ENCODE measurements around the gene TFF2.
A peak's percentile ranks its signal among the peaks of the same experiment; 100 is the strongest.

The TFF2 gene

DNA sequence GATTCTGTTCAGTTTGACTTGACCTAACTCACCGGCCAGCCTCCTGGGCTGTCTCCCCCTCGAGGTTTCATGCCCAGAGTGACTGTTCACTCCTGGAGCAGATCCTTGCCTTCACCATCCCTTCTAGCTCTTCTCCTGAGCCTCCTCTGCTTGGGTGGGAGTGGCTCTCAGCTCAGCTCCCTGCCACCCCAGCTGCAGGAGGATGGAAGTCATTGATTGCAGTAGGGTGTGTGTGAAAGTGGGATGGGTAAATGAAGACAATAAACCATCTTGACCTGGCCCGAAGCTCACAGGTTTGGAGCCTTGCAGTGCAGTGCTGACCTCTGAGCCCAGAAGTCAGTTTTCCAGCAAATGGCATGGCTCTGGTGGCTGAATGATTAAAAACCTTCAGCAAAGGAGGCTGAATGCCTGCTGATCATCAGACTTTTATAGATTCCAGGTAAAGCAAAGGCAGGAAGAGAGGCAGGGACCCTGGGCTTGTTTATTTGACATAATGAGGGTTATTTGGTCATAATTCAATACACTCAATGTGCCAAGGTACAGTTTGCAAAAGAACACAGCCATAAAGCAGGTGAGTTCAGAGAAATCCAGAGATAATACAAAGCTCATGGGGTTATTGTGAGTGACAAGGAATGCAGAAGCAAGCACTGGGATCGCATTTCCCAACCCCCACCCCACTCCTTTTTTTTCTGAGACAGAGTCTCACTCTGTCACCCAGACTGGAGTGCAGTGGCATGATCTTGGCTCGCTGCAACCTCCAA is 18.1 kb downstream of the TFF2 start:
- CTCF ChIA-PET: interaction anchor here (0.9 kb wide), 1 partner anchor 23 kb away, joined by 5 read pairs; no protein-coding TSS in a partner anchor
- POLR2A ChIA-PET: no interaction called here
- DNase-seq (ENCODE audit: extremely low spot score): no peak
- TF ChIP-seq, protein P1, sequence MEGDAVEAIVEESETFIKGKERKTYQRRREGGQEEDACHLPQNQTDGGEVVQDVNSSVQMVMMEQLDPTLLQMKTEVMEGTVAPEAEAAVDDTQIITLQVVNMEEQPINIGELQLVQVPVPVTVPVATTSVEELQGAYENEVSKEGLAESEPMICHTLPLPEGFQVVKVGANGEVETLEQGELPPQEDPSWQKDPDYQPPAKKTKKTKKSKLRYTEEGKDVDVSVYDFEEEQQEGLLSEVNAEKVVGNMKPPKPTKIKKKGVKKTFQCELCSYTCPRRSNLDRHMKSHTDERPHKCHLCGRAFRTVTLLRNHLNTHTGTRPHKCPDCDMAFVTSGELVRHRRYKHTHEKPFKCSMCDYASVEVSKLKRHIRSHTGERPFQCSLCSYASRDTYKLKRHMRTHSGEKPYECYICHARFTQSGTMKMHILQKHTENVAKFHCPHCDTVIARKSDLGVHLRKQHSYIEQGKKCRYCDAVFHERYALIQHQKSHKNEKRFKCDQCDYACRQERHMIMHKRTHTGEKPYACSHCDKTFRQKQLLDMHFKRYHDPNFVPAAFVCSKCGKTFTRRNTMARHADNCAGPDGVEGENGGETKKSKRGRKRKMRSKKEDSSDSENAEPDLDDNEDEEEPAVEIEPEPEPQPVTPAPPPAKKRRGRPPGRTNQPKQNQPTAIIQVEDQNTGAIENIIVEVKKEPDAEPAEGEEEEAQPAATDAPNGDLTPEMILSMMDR (IDR thresholded peaks at IDR 0.05; ENCODE audit: control extremely low read depth, extremely low read depth, low read depth, missing control alignments): no peak

DNA sequence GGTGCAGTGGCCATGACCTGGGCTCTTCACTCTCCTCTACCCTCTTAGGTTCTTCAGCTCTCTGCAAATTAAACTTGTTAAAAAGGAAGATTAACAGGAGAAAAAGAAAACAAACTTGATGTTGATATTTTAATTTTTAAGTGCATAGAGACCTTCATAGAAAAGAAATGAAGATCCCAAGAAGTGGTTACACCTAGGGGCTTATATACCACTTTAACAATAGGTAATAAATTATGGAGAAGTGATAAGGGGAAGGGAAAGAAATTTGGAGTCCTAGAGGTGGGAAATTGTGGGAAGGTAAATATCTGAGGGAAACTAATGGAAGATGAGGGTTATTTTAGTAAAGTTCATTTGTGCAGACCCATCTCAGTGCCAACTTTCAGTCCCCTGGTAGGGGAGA is 19.1 kb downstream of the TFF2 start:
- ChIA-PET CTCF (interaction anchor here (2.8 kb wide), 1 partner anchor 22 kb away, joined by 10 read pairs; no protein-coding TSS in a partner anchor), POLR2A (no interaction called here)

DNA sequence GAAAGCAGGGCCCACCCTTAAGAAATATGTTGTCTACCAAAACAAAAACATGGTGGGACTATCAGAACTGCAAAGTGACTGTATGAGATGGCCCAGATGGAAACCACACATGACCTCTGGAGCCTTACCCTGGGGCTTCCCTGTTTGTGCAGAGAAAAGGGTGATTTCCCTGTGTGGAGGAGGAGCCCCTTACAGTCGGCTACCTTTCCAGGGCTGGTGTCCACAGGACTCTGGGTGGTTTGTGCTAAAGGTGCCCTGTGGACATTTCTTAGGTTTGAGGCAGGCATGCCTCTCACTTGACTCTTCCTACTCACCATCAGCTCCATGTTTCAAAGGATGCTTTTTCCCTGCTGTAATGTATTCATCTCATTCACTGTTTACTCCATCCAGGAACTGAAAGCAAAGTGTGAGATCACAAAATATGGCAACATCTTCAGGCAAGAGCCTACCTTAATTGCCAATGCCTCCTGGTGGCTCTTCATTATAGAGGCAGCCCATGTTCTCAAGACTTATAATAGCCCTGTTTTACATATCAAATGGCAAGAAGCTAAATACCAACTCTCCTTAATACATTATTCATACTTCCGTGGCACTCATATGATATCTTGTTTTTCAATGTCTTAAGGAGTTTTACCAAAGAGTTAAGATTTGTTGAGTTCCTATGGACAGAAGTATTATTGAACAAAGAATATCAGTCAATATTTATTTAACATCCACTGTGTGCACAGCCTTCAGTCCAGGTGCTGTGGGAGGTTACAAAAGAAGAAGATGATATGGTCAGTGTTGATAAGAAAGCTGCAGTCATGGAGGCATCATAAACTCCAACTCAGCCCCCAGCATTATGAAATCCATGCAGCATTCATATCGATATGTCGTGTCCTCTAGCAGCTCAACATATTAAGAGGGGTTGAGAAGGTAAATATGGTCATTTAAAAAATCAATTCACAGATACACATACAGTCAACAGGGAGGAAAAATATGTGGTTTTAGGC is 20.1 kb downstream of the TFF2 start:
- peak; percentile 52 for DNase-seq (ENCODE audit: extremely low spot score)
- CTCF ChIA-PET: interaction anchor here (0.6 to 2.8 kb wide), 6 partner anchors 12 to 91 kb away, joined by 3 to 10 read pairs (median 3); no protein-coding TSS in a partner anchor
- POLR2A ChIA-PET: interaction anchor here (0.9 kb wide), 1 partner anchor 17 kb away, joined by 3 read pairs; no protein-coding TSS in a partner anchor
- TF ChIP-seq, protein P1 (IDR thresholded peaks at IDR 0.05; ENCODE audit: control extremely low read depth, extremely low read depth, low read depth, missing control alignments): no peak

More for the DNA sequence above, 19.1 kb downstream of the TFF2 start:
- TF ChIP-seq, protein P1 (IDR thresholded peaks at IDR 0.05; ENCODE audit: control extremely low read depth, extremely low read depth, low read depth, missing control alignments): no peak
- no peak for DNase-seq (ENCODE audit: extremely low spot score)

DNA sequence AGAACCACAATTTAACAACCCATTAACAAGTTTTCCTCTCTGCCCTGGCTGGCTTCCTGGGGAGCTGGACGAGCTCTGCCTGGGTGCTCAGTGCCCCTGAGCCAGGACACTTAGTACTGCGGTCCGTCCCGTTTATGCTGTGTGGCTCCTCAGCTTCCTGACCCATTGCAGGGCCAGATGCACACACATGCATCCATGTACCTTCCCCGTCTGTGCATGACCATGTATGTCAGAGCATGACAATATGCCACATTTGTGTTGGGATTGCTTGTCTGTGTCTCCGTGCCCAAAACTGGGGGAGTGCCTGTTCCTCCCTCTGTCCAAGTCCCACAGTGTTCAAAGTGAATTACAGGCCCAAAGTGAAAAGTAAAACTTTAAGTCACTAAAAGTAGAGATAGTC is 25.9 kb downstream of the TFF2 start:
- no peak for DNase-seq (ENCODE audit: extremely low spot score)
- CTCF ChIA-PET: interaction anchor here (0.7 to 3.7 kb wide), 2 partner anchors 15 to 126 kb away, joined by 3 to 25 read pairs; no protein-coding TSS in a partner anchor
- POLR2A ChIA-PET: no interaction called here
- TF ChIP-seq, protein P1 (IDR thresholded peaks at IDR 0.05; ENCODE audit: control extremely low read depth, extremely low read depth, low read depth, missing control alignments): no peak

DNA sequence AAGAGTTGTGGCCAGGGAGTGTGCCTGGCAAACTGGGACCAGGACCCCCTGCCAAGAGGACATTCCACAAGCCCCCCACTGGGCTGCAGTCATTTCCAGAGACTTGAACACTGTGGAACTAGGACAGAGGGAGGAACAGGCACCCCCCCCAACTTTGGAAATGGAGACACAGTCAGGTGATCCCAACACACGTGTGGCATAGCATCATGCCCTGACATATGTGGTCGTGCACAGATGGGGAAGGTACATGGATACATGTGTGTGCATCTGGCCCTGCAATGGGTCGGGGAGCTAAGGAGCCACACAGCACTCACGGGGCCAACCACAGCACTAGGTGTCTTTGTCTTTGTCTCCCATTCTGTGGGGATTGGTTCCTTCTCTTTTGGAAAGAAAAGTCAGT is 28.9 kb downstream of the TFF2 start:
- CTCF ChIA-PET: interaction anchor here (3.7 kb wide), 1 partner anchor 12 kb away, joined by 25 read pairs; no protein-coding TSS in a partner anchor
- DNase-seq (ENCODE audit: extremely low spot score): no peak
- TF ChIP-seq, protein P1 (IDR thresholded peaks at IDR 0.05; ENCODE audit: control extremely low read depth, extremely low read depth, low read depth, missing control alignments): no peak
- POLR2A ChIA-PET: no interaction called here

DNA sequence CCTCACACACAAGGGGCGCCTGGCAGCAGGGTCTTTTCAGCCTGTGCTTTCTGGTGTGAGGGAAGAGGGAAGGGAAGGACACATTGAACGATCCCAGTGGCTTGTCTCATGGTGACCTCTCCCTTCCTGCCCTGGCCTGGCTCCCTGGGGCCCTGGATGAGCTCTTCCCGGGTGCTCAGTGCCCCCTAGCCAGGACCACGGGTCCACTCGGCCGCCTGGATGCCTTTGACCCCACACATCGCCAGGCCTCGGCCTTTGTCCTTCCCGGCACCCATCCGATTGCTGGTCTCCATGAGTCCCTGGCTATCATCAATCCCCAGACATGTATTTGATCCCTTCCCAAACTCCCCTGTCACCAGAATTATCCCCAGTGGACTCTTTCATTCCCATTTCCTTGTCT is 29.6 kb downstream of the TFF2 start:
- ChIA-PET CTCF (no interaction called here), POLR2A (no interaction called here)
- no peak for DNase-seq (ENCODE audit: extremely low spot score)
- TF ChIP-seq, protein P1 (IDR thresholded peaks at IDR 0.05; ENCODE audit: control extremely low read depth, extremely low read depth, low read depth, missing control alignments): no peak

All from GM10248 (cell line).